Caco-2 (cell line): ENCODE data around the gene IMPACT. TPM values are rescaled to one million over a fixed set of nuclear protein-coding genes. Genes with fewer than 3 reads are reported as not detected.

ENCODE experiments used
- BruUV-seq: library from RNA; stranded (reverse); fragments of 400-500 nt; replicated peaks from 2 replicates; lab custom pipeline; 2021; lab: Mats Ljungman, UMichigan
- CTCF ChIA-PET: fragments of 300-600 bp; sonication (Branson Sonifier 250); formaldehyde crosslinking; loops from one replicate; lab custom pipeline; 2022; ENCODE audit warnings: antibody characterized with exemption; lab: Charles Lee
- POLR2A ChIA-PET: fragments of 300-600 bp; sonication (Branson Sonifier 250); formaldehyde crosslinking; loops from one replicate; lab custom pipeline; 2022; ENCODE audit warnings: antibody characterized with exemption; lab: Charles Lee
- DNase-seq, 2 experiments: peaks; one replicate each; pipeline versions ENCODE4 v3.0.0 to v3.0.0-alpha.2; 2020 to 2022
- H3K27me3 ChIP-seq: replicated peaks from 2 replicates; pipeline ENCODE4 v1.6.0; 2011; ENCODE audit warnings: low read length; ENCODE audit not compliant: control insufficient read depth, insufficient read depth
- H3K36me3 ChIP-seq: 2 replicates; pipeline ENCODE4 v1.5.1; 2011; ENCODE audit warnings: low read length; ENCODE audit not compliant: control insufficient read depth, insufficient read depth
- H3K4me1 ChIP-seq: fragments of 250-450 bp; sonication (Bioruptor Pico); 2 replicates; pipeline ENCODE4 v1.5.1; 2020; ENCODE audit warnings: mild to moderate bottlenecking
- H3K4me3 ChIP-seq: 2 replicates; pipeline ENCODE4 v1.5.1; 2011; ENCODE audit warnings: low read depth, mild to moderate bottlenecking, control low read depth, low read length
- H3K9me3 ChIP-seq: fragments of 250-450 bp; sonication (Bioruptor Pico); 2 replicates; pipeline ENCODE4 v1.5.1; 2020; ENCODE audit warnings: mild to moderate bottlenecking, moderate library complexity
- H3K27ac Mint-ChIP-seq: one replicate; pipeline ENCODE4 v1.8.0; 2022; ENCODE audit warnings: mixed read lengths; ENCODE audit not compliant: unreplicated experiment
- H3K27me3 Mint-ChIP-seq: one replicate; pipeline ENCODE4 v1.8.0; 2022; ENCODE audit warnings: mixed read lengths; ENCODE audit not compliant: insufficient read depth, unreplicated experiment
- H3K36me3 Mint-ChIP-seq: one replicate; pipeline ENCODE4 v1.8.0; 2022; ENCODE audit warnings: mild to moderate bottlenecking, mixed read lengths; ENCODE audit not compliant: insufficient read depth, unreplicated experiment
- H3K4me1 Mint-ChIP-seq: one replicate; pipeline ENCODE4 v1.8.0; 2022; ENCODE audit warnings: low read depth, mixed read lengths; ENCODE audit not compliant: unreplicated experiment
- H3K4me3 Mint-ChIP-seq: one replicate; pipeline ENCODE4 v1.8.0; 2022; ENCODE audit warnings: mild to moderate bottlenecking, moderate library complexity, mixed read lengths; ENCODE audit not compliant: unreplicated experiment
- H3K9me3 Mint-ChIP-seq: one replicate; pipeline ENCODE4 v1.8.0; 2022; ENCODE audit warnings: mixed read lengths; ENCODE audit not compliant: unreplicated experiment
- intact Hi-C: fragments of 100-400 bp; cut with micrococcal nuclease; formaldehyde crosslinking; loops from one replicate; pipeline ENCODE4 v1.10.0; 2022; ENCODE audit not compliant: unreplicated experiment
- total RNA-seq: library from RNA; stranded (reverse); gene quantifications from 2 replicates; pipeline ENCODE4 v1.2.3, GENCODE V29; 2022
- TF ChIP-seq, protein P1 (sequence below), 2 experiments: fragments of 200-600 bp in 1 of 2; IDR thresholded peaks; 1 replicate in 1 of 2; 2 replicates in 1 of 2; pipeline versions ENCODE4 v1.5.1 to v1.8.0; 2011 to 2022; ENCODE audit warnings: antibody characterized with exemption in 1 of 2, control low read depth in 1 of 2, inconsistent platforms in 1 of 2, low read depth in 1 of 2, low read length in 1 of 2, mild to moderate bottlenecking in 1 of 2, moderate library complexity in 1 of 2; ENCODE audit not compliant: insufficient read depth in 1 of 2, severe bottlenecking in 1 of 2, unreplicated experiment in 1 of 2

Gene IMPACT
- total RNA-seq, 1 experiment from 2014 or later, result 20.6 TPM

GRCh38 chr18:24402209-24402785 lies 24.2 kb upstream of the IMPACT start:
- ChIA-PET CTCF (no interaction called here), POLR2A (no interaction called here)
- no peaks in the 10 kb centered on the region for H3K27me3 Mint-ChIP-seq
- no peaks in the 10 kb centered on the region for H3K9me3 Mint-ChIP-seq
- TF ChIP-seq, protein P1, sequence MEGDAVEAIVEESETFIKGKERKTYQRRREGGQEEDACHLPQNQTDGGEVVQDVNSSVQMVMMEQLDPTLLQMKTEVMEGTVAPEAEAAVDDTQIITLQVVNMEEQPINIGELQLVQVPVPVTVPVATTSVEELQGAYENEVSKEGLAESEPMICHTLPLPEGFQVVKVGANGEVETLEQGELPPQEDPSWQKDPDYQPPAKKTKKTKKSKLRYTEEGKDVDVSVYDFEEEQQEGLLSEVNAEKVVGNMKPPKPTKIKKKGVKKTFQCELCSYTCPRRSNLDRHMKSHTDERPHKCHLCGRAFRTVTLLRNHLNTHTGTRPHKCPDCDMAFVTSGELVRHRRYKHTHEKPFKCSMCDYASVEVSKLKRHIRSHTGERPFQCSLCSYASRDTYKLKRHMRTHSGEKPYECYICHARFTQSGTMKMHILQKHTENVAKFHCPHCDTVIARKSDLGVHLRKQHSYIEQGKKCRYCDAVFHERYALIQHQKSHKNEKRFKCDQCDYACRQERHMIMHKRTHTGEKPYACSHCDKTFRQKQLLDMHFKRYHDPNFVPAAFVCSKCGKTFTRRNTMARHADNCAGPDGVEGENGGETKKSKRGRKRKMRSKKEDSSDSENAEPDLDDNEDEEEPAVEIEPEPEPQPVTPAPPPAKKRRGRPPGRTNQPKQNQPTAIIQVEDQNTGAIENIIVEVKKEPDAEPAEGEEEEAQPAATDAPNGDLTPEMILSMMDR (IDR thresholded peaks at IDR 0.05; ENCODE audit: insufficient read depth in 1 of 2, low read depth in 1 of 2, low read length in 1 of 2, severe bottlenecking in 1 of 2, unreplicated experiment in 1 of 2), result no peak
- H3K27ac Mint-ChIP-seq, result no peak overlapping the region
- no peak overlapping the region for H3K4me3 ChIP-seq
- no peaks in the 10 kb centered on the region for H3K36me3 Mint-ChIP-seq
- intact Hi-C loops, result no loop called here
- H3K36me3 ChIP-seq, result no peaks in the 10 kb centered on the region
- BruUV-seq, result no TSS peak
- 0 out of 2 replicates have a peak, but pooled peaks cover 4% of the 10 kb centered on the region for H3K4me1 ChIP-seq
- no peaks in the 10 kb centered on the region for H3K27me3 ChIP-seq
- H3K4me1 Mint-ChIP-seq, result no peaks in the 10 kb centered on the region
- no peak overlapping the region for H3K4me3 Mint-ChIP-seq
- no peak for DNase-seq
- H3K9me3 ChIP-seq, result no peaks in the 10 kb centered on the region

- ChIA-PET CTCF (no interaction called here), POLR2A (no interaction called here)
- no TSS peak for BruUV-seq
- Mint-ChIP-seq H3K4me3 (no peak overlapping the region), H3K27ac (no peak overlapping the region), H3K4me1 (no peaks in the 10 kb centered on the region), H3K36me3 (no peaks in the 10 kb centered on the region), H3K27me3 (no peaks in the 10 kb centered on the region), H3K9me3 (no peaks in the 10 kb centered on the region)
- Histone ChIP-seq H3K27me3 (no peaks in the 10 kb centered on the region), H3K4me1 (0 out of 2 replicates have a peak, but pooled peaks cover 3% of the 10 kb centered on the region), H3K4me3 (no peak overlapping the region), H3K9me3 (no peaks in the 10 kb centered on the region), H3K36me3 (no peaks in the 10 kb centered on the region)
- intact Hi-C loops, result no loop called here
- TF ChIP-seq, protein P1 (IDR thresholded peaks at IDR 0.05; ENCODE audit: insufficient read depth in 1 of 2, low read depth in 1 of 2, low read length in 1 of 2, severe bottlenecking in 1 of 2, unreplicated experiment in 1 of 2), result no peak
- DNase-seq, result no peak
These were observed 23.4 kb upstream of the IMPACT start for GRCh38 chr18:24403076-24403475.

GRCh38 chr18:24404591-24404990 lies 21.9 kb upstream of the IMPACT start:
- Mint-ChIP-seq H3K4me1 (no peaks in the 10 kb centered on the region), H3K9me3 (no peaks in the 10 kb centered on the region), H3K36me3 (no peaks in the 10 kb centered on the region), H3K4me3 (no peak overlapping the region), H3K27ac (no peak overlapping the region), H3K27me3 (no peaks in the 10 kb centered on the region)
- CTCF ChIA-PET, result no interaction called here
- no peaks in the 10 kb centered on the region for H3K36me3 ChIP-seq
- H3K9me3 ChIP-seq, result no peaks in the 10 kb centered on the region
- TF ChIP-seq, protein P1 (IDR thresholded peaks at IDR 0.05; ENCODE audit: insufficient read depth in 1 of 2, low read depth in 1 of 2, low read length in 1 of 2, severe bottlenecking in 1 of 2, unreplicated experiment in 1 of 2), result no peak
- H3K4me3 ChIP-seq, result no peak overlapping the region
- no peaks in the 10 kb centered on the region for H3K4me1 ChIP-seq
- no TSS peak for BruUV-seq
- intact Hi-C loops, result no loop called here
- no peak for DNase-seq
- POLR2A ChIA-PET, result no interaction called here
- H3K27me3 ChIP-seq, result no peaks in the 10 kb centered on the region
